H9 (cell line): Measurements from ENCODE around the gene SERPING1. TPM values are rescaled to one million over a fixed set of nuclear protein-coding genes. Genes with fewer than 3 reads are reported as not detected.

ENCODE experiments used
- DNase-seq: peaks from one replicate; pipeline ENCODE4 v3.0.0-alpha.2; 2017
- H2AFZ ChIP-seq: one replicate; pipeline ENCODE4 v1.6.1; 2013; ENCODE audit warnings: mild to moderate bottlenecking, low read length, control low read depth, moderate library complexity
- H2AK5ac ChIP-seq: 2 replicates; pipeline ENCODE4 v1.6.1; 2013; ENCODE audit warnings: low read length, control low read depth, mixed read lengths; ENCODE audit not compliant: insufficient read length
- H2BK120ac ChIP-seq: one replicate; pipeline ENCODE4 v1.6.1; 2013; ENCODE audit warnings: low read depth, mild to moderate bottlenecking, low read length, control low read depth, inconsistent platforms; ENCODE audit not compliant: poor library complexity, severe bottlenecking
- H2BK12ac ChIP-seq: 2 replicates; pipeline ENCODE4 v1.6.1; 2013; ENCODE audit warnings: low read length, control low read depth, mixed read lengths, low read depth; ENCODE audit not compliant: insufficient read length
- H2BK15ac ChIP-seq: 2 replicates; pipeline ENCODE4 v1.6.1; 2013; ENCODE audit warnings: low read depth, low read length, control low read depth
- H2BK20ac ChIP-seq: one replicate; pipeline ENCODE4 v1.6.1; 2013; ENCODE audit warnings: low read depth, mild to moderate bottlenecking, low read length, control low read depth, inconsistent platforms; ENCODE audit not compliant: poor library complexity, severe bottlenecking
- H2BK5ac ChIP-seq: 2 replicates; pipeline ENCODE4 v1.6.1; 2013; ENCODE audit warnings: low read length, control low read depth, mixed read lengths; ENCODE audit not compliant: insufficient read length
- H3K14ac ChIP-seq: 2 replicates; pipeline ENCODE4 v1.6.1; 2013; ENCODE audit warnings: low read length, control low read depth; ENCODE audit not compliant: insufficient read depth
- H3K18ac ChIP-seq: 2 replicates; pipeline ENCODE4 v1.6.1; 2013; ENCODE audit warnings: low read depth, mild to moderate bottlenecking, mixed read lengths, low read length, control low read depth; ENCODE audit not compliant: insufficient read length
- H3K23ac ChIP-seq: 2 replicates; pipeline ENCODE4 v1.6.1; 2013; ENCODE audit warnings: low read length, control low read depth, mixed read lengths, low read depth; ENCODE audit not compliant: insufficient read length
- H3K23me2 ChIP-seq: 2 replicates; pipeline ENCODE4 v1.6.1; 2013; ENCODE audit warnings: low read depth, mild to moderate bottlenecking, mixed read lengths, low read length, control low read depth; ENCODE audit not compliant: insufficient read length, poor library complexity, severe bottlenecking
- H3K27ac ChIP-seq: 2 replicates; pipeline ENCODE4 v1.5.1; 2013; ENCODE audit warnings: low read length, control low read depth, mixed read lengths, low read depth; ENCODE audit not compliant: insufficient read length
- H3K27me3 ChIP-seq: 2 replicates; pipeline ENCODE4 v1.6.1; 2013; ENCODE audit warnings: low read length, control low read depth, inconsistent platforms; ENCODE audit not compliant: insufficient read depth
- H3K4ac ChIP-seq: 2 replicates; pipeline ENCODE4 v1.6.1; 2013; ENCODE audit warnings: low read depth, mild to moderate bottlenecking, control low read depth, inconsistent platforms, low read length, moderate library complexity
- H3K4me1 ChIP-seq: 2 replicates; pipeline ENCODE4 v1.6.1; 2013; ENCODE audit warnings: low read length, control low read depth, inconsistent platforms; ENCODE audit not compliant: insufficient read depth
- H3K4me2 ChIP-seq: 2 replicates; pipeline ENCODE4 v1.6.1; 2013; ENCODE audit warnings: low read length, control low read depth, mixed read lengths; ENCODE audit not compliant: insufficient read length, insufficient read depth
- H3K56ac ChIP-seq: 2 replicates; pipeline ENCODE4 v1.6.1; 2013; ENCODE audit warnings: low read depth, mild to moderate bottlenecking, mixed read lengths, low read length, control low read depth; ENCODE audit not compliant: insufficient read length
- H3K79me1 ChIP-seq: 2 replicates; pipeline ENCODE4 v1.6.1; 2013; ENCODE audit warnings: low read depth, mild to moderate bottlenecking, moderate library complexity, low read length, control low read depth, inconsistent platforms; ENCODE audit not compliant: insufficient read depth, poor library complexity, severe bottlenecking
- H3K79me2 ChIP-seq: 2 replicates; pipeline ENCODE4 v1.6.1; 2013; ENCODE audit warnings: low read length, control low read depth, inconsistent platforms; ENCODE audit not compliant: insufficient read depth
- H3K9ac ChIP-seq: 2 replicates; pipeline ENCODE4 v1.6.1; 2013; ENCODE audit warnings: low read length, control low read depth, mixed read lengths; ENCODE audit not compliant: insufficient read length; ENCODE audit errors: extremely low read depth
- H3K9me3 ChIP-seq: one replicate; pipeline ENCODE4 v1.6.1; 2013; ENCODE audit warnings: low read depth, low read length, inconsistent platforms; ENCODE audit not compliant: control insufficient read depth
- H3T11ph ChIP-seq: one replicate; pipeline ENCODE4 v1.6.1; 2013; ENCODE audit warnings: mild to moderate bottlenecking, low read length, control low read depth, inconsistent platforms
- H4K20me1 ChIP-seq: one replicate; pipeline ENCODE4 v1.6.1; 2013; ENCODE audit not compliant: control insufficient read depth, insufficient read length, insufficient read depth
- H4K5ac ChIP-seq: 2 replicates; pipeline ENCODE4 v1.6.1; 2013; ENCODE audit warnings: low read depth, mild to moderate bottlenecking, mixed read lengths, low read length, control low read depth; ENCODE audit not compliant: insufficient read length
- H4K8ac ChIP-seq: replicated peaks from 2 replicates; pipeline ENCODE4 v1.6.1; 2013; ENCODE audit warnings: low read length, control low read depth, mixed read lengths, low read depth; ENCODE audit not compliant: insufficient read length
- H4K91ac ChIP-seq: 2 replicates; pipeline ENCODE4 v1.6.1; 2013; ENCODE audit warnings: low read depth, mild to moderate bottlenecking, moderate library complexity, mixed read lengths, low read length, control low read depth; ENCODE audit not compliant: insufficient read length
- H3K27ac Mint-ChIP-seq, 3 experiments: 2 replicates in 2 of 3; 3 replicates in 1 of 3; pipeline ENCODE4 v1.8.0; 2020 to 2021; ENCODE audit warnings: mixed read lengths in 3 of 3, mild to moderate bottlenecking in 1 of 3, moderate library complexity in 1 of 3
- H3K27me3 Mint-ChIP-seq: 2 replicates; pipeline ENCODE4 v1.8.0; 2021; ENCODE audit warnings: low read depth, mild to moderate bottlenecking, moderate library complexity, mixed read lengths
- H3K36me3 Mint-ChIP-seq, 3 experiments: 2 replicates in 2 of 3; 3 replicates in 1 of 3; pipeline ENCODE4 v1.8.0; 2020 to 2021; ENCODE audit warnings: low read depth in 3 of 3, mixed read lengths in 3 of 3; ENCODE audit not compliant: insufficient read depth in 1 of 3
- H3K4me1 Mint-ChIP-seq, 2 experiments: 2 replicates each; pipeline ENCODE4 v1.8.0; 2020; ENCODE audit warnings: mixed read lengths in 2 of 2
- H3K4me3 Mint-ChIP-seq, 2 experiments: 2 replicates in 1 of 2; 3 replicates in 1 of 2; pipeline ENCODE4 v1.8.0; 2020 to 2021; ENCODE audit warnings: mild to moderate bottlenecking in 2 of 2, mixed read lengths in 2 of 2, moderate library complexity in 1 of 2
- H3K9me3 Mint-ChIP-seq, 2 experiments: 2 replicates in 1 of 2; 3 replicates in 1 of 2; pipeline ENCODE4 v1.8.0; 2020; ENCODE audit warnings: mild to moderate bottlenecking in 2 of 2, mixed read lengths in 2 of 2, moderate library complexity in 1 of 2
- WGBS: extraction: QIAGEN DNeasy Blood & Tissue Kit; methylation state at CpG from one replicate; pipeline ENCODE4 v1.1.7; 2013; ENCODE audit warnings: missing lambda C conversion rate, low lambda C conversion rate, mixed read lengths; ENCODE audit not compliant: insufficient read length; ENCODE audit errors: extremely low coverage; 5-methylcytosine and 5-hydroxymethylcytosine counted together
- total RNA-seq: library from RNA; stranded (reverse); gene quantifications from 2 replicates; pipeline ENCODE4 v1.2.1, GENCODE V29; 2021
- TF ChIP-seq, protein P1 (sequence below): fragments of 200-600 bp; sonication (generic); conservative IDR thresholded peaks from 3 replicates; pipeline ENCODE4 v1.8.0; 2021; ENCODE audit warnings: antibody characterized with exemption, mild to moderate bottlenecking

Gene SERPING1
- total RNA-seq, 1 experiment from 2014 or later, result 35.2 TPM

DNA sequence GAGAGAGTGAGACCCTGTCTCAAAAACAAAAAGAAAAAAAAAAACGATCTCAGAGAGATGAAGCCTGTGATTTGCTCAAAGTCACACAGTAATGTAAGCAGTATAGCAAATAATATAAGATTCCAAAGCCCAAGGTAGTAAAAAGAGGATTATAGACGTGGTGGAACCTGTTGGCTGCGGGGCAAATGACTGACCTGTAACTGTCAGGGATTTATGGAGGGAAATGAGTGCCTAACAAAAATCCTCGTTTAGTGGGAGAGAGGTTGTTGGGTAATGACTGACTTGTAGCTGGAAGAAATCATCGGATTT is 59.4 kb downstream of the SERPING1 start:
- Histone ChIP-seq H3K27ac (no peak overlapping the region), H3K27me3 (no peaks in the 10 kb centered on the region), H4K20me1 (no peaks in the 10 kb centered on the region), H2BK120ac (no peak overlapping the region), H2BK20ac (no peak overlapping the region), H3T11ph (no peak overlapping the region), H2BK12ac (no peak overlapping the region), H3K4ac (no peak overlapping the region), H4K8ac (no peak overlapping the region), H2AFZ (no peak overlapping the region), H3K23ac (no peak overlapping the region), H4K5ac (no peak overlapping the region), H3K79me2 (peaks cover 5% of the 10 kb centered on the region; the same call in 1 of the 2 replicates), H2BK5ac (no peak overlapping the region), H3K14ac (no peak overlapping the region), H3K9ac (peak overlapping the region; percentile 43), H3K4me2 (peak overlapping the region; percentile 46), H3K4me1 (no peaks in the 10 kb centered on the region), H3K56ac (no peak overlapping the region), H3K9me3 (no peaks in the 10 kb centered on the region), H3K18ac (no peak overlapping the region), H2AK5ac (no peak overlapping the region), H2BK15ac (no peak overlapping the region), H3K23me2 (peaks cover 7% of the 10 kb centered on the region), H4K91ac (no peak overlapping the region), H3K79me1 (no peaks in the 10 kb centered on the region)
- no CpG with 5 or more reads among the region's 5 CpGs for WGBS
- Mint-ChIP-seq H3K4me1 (peaks cover 11 to 31% of the 10 kb centered on the region in 2 experiments), H3K9me3 (no peaks in the 10 kb centered on the region; a peak in 1 of 5 replicates), H3K27me3 (peaks cover 39% of the 10 kb centered on the region), H3K4me3 (peak overlapping the region; percentile 94 to 100), H3K27ac (peak overlapping the region in 1 of 3 experiments; percentile 34; a peak in 2 of 7 replicates), H3K36me3 (peaks cover 18 to 31% (median 26%) of the 10 kb centered on the region in 3 experiments)
- no peak for DNase-seq
- TF ChIP-seq, protein P1, sequence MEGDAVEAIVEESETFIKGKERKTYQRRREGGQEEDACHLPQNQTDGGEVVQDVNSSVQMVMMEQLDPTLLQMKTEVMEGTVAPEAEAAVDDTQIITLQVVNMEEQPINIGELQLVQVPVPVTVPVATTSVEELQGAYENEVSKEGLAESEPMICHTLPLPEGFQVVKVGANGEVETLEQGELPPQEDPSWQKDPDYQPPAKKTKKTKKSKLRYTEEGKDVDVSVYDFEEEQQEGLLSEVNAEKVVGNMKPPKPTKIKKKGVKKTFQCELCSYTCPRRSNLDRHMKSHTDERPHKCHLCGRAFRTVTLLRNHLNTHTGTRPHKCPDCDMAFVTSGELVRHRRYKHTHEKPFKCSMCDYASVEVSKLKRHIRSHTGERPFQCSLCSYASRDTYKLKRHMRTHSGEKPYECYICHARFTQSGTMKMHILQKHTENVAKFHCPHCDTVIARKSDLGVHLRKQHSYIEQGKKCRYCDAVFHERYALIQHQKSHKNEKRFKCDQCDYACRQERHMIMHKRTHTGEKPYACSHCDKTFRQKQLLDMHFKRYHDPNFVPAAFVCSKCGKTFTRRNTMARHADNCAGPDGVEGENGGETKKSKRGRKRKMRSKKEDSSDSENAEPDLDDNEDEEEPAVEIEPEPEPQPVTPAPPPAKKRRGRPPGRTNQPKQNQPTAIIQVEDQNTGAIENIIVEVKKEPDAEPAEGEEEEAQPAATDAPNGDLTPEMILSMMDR, result no peak
